Measurements from ENCODE around the gene ERAP2. TPM values are rescaled to one million over a fixed set of nuclear protein-coding genes. Genes with fewer than 3 reads are reported as not detected.

ERAP2 gene, protein sequence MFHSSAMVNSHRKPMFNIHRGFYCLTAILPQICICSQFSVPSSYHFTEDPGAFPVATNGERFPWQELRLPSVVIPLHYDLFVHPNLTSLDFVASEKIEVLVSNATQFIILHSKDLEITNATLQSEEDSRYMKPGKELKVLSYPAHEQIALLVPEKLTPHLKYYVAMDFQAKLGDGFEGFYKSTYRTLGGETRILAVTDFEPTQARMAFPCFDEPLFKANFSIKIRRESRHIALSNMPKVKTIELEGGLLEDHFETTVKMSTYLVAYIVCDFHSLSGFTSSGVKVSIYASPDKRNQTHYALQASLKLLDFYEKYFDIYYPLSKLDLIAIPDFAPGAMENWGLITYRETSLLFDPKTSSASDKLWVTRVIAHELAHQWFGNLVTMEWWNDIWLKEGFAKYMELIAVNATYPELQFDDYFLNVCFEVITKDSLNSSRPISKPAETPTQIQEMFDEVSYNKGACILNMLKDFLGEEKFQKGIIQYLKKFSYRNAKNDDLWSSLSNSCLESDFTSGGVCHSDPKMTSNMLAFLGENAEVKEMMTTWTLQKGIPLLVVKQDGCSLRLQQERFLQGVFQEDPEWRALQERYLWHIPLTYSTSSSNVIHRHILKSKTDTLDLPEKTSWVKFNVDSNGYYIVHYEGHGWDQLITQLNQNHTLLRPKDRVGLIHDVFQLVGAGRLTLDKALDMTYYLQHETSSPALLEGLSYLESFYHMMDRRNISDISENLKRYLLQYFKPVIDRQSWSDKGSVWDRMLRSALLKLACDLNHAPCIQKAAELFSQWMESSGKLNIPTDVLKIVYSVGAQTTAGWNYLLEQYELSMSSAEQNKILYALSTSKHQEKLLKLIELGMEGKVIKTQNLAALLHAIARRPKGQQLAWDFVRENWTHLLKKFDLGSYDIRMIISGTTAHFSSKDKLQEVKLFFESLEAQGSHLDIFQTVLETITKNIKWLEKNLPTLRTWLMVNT
- total RNA-seq (2022), result 3.9 and 4.5 TPM in 2 replicates
- Bru-seq, nascent RNA, result percentile 35 among the genes with signal in this experiment
- BruChase-seq, experiment 1, labeled RNA remaining after a 2-hour chase, result percentile 39 among the genes with signal in this experiment
- BruChase-seq, experiment 2, labeled RNA remaining after a 6-hour chase, result percentile 46 among the genes with signal in this experiment
- long read RNA-seq, full-length matches to known transcripts, result 6 of 9 reads
- long read RNA-seq, partial matches to known transcripts, result 2 of 9 reads
- long read RNA-seq, other reads (novel, unspliced or antisense), result 1 of 9 reads

DNA sequence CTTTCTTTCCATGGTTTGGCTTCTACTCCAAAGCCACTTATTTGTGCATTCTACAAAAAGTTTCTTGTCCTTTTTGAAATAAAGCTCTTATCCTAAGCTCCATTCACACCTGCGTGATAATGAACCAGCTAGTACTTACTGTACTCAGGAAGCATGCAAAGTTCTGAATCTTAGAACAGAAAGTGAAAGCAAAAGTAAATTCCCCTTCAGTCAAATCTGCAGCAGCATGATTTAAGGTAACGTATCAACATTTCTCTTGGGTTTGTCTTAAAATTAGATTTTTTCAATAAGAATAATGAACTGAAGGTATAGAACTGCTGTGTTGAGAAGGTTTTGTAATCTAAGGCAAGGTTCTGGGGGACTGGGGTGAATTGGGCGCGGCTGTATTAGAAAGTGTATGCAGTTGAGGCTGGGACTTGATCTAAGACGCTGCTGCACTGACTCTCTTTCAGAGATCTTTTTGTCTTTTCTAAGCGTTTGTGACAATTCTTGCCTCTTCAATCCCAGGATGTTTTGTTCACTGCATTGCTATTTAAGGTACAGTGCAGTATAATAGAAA is at the start of gene ERAP2:
TSS of gene ERAP2 (plus strand) at position 209 of the 559 bp plus-strand sequence. CDS start 3,186 bp downstream, outside the sequence.
- no peaks in the 10 kb centered on the region for H3K9me3 ChIP-seq
- peaks cover 7% of the 10 kb centered on the region; the same call in 1 of the 2 replicates for H3K4me1 ChIP-seq
- Mint-ChIP-seq H3K36me3 (ENCODE audit: insufficient read depth, unreplicated experiment) (no peaks in the 10 kb centered on the region), H3K4me3 (ENCODE audit: unreplicated experiment) (peak within 1 kb of the TSS; percentile 65), H3K27ac (ENCODE audit: unreplicated experiment) (peak within 1 kb of the TSS; percentile 56), H3K9me3 (ENCODE audit: unreplicated experiment) (no peaks in the 10 kb centered on the region), H3K27me3 (ENCODE audit: insufficient read depth, unreplicated experiment) (no peaks in the 10 kb centered on the region), H3K4me1 (ENCODE audit: low read depth, unreplicated experiment) (peaks cover 26% of the 10 kb centered on the region)
- peak within 1 kb of the TSS; percentile 27 for H3K4me3 ChIP-seq (ENCODE audit: low read depth, low read length)
- ChIA-PET CTCF (interaction anchor here (0.6 to 1.1 kb wide), 5 partner anchors 7 to 266 kb away, joined by 3 to 5 read pairs (median 3); partner anchors contain the start of gene LIX1), POLR2A (no interaction called here)
- no peaks in the 10 kb centered on the region for H3K27me3 ChIP-seq (replicated peaks; ENCODE audit: control insufficient read depth, insufficient read depth, low read length)
- BruUV-seq (replicated peaks), result no TSS peak
- no peak for DNase-seq
- H3K36me3 ChIP-seq (ENCODE audit: control insufficient read depth, insufficient read depth, low read length), result no peaks in the 10 kb centered on the region
- TF ChIP-seq, protein P1, sequence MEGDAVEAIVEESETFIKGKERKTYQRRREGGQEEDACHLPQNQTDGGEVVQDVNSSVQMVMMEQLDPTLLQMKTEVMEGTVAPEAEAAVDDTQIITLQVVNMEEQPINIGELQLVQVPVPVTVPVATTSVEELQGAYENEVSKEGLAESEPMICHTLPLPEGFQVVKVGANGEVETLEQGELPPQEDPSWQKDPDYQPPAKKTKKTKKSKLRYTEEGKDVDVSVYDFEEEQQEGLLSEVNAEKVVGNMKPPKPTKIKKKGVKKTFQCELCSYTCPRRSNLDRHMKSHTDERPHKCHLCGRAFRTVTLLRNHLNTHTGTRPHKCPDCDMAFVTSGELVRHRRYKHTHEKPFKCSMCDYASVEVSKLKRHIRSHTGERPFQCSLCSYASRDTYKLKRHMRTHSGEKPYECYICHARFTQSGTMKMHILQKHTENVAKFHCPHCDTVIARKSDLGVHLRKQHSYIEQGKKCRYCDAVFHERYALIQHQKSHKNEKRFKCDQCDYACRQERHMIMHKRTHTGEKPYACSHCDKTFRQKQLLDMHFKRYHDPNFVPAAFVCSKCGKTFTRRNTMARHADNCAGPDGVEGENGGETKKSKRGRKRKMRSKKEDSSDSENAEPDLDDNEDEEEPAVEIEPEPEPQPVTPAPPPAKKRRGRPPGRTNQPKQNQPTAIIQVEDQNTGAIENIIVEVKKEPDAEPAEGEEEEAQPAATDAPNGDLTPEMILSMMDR (IDR thresholded peaks at IDR 0.05; ENCODE audit: insufficient read depth in 1 of 2, low read depth in 1 of 2, low read length in 1 of 2, severe bottlenecking in 1 of 2, unreplicated experiment in 1 of 2), result no peak
- intact Hi-C loops (cut with micrococcal nuclease; ENCODE audit: unreplicated experiment), result loop anchor here (1.0 kb wide), 2 partner anchors 58 to 164 kb away; no protein-coding TSS in a partner anchor

DNA sequence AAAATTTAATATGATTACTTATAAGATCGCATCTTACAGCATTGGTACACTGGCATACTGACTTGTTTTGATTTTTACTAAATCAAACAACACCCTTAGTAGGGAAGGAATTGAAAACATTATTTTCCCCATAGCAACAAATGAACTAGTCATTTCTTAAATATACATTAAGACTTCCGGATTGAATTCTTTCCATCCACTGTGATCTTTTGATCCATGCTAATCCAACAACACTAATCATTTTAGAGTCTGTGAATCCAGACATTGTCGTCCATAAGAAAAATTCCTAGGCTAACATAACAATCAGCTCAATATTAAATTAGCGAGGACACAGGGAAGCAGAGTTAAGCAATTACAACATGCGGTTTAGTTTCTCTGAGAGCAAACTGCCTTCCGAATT is 47.0 kb upstream of the ERAP2 start:
- Histone ChIP-seq H3K27me3 (replicated peaks; ENCODE audit: control insufficient read depth, insufficient read depth, low read length) (no peaks in the 10 kb centered on the region), H3K4me3 (ENCODE audit: low read depth, low read length) (no peak overlapping the region), H3K36me3 (ENCODE audit: control insufficient read depth, insufficient read depth, low read length) (no peaks in the 10 kb centered on the region), H3K4me1 (peaks cover 1% of the 10 kb centered on the region; the same call in 1 of the 2 replicates), H3K9me3 (no peaks in the 10 kb centered on the region)
- DNase-seq, result no peak
- peaks cover 10% of the 10 kb centered on the region for H3K4me1 Mint-ChIP-seq (ENCODE audit: low read depth, unreplicated experiment)
- H3K9me3 Mint-ChIP-seq (ENCODE audit: unreplicated experiment), result no peaks in the 10 kb centered on the region
- no peak overlapping the region for H3K27ac Mint-ChIP-seq (ENCODE audit: unreplicated experiment)
- intact Hi-C loops (cut with micrococcal nuclease; ENCODE audit: unreplicated experiment), result no loop called here
- H3K36me3 Mint-ChIP-seq (ENCODE audit: insufficient read depth, unreplicated experiment), result no peaks in the 10 kb centered on the region
- TF ChIP-seq, protein P1 (IDR thresholded peaks at IDR 0.05; ENCODE audit: insufficient read depth in 1 of 2, low read depth in 1 of 2, low read length in 1 of 2, severe bottlenecking in 1 of 2, unreplicated experiment in 1 of 2), result no peak
- H3K4me3 Mint-ChIP-seq (ENCODE audit: unreplicated experiment), result no peak overlapping the region
- no peaks in the 10 kb centered on the region for H3K27me3 Mint-ChIP-seq (ENCODE audit: insufficient read depth, unreplicated experiment)
- no TSS peak for BruUV-seq (replicated peaks)
- POLR2A ChIA-PET, result no interaction called here
- CTCF ChIA-PET, result no interaction called here
